IMR-90 (cell line): ENCODE data around the gene HEATR3. TPM values are rescaled to one million over a fixed set of nuclear protein-coding genes. Genes with fewer than 3 reads are reported as not detected.

Experiments
- ATAC-seq: fragments of 200-7000 bp; cut with Tn5 transposase; 2 replicates; pipeline ENCODE4 v1.9.1; 2020; ENCODE audit warnings: low read depth, mild to moderate bottlenecking, moderate library complexity
- BruUV-seq: library from RNA; stranded (reverse); fragments of 400-500 nt; replicated peaks from 2 replicates; lab custom pipeline; 2021; lab: Mats Ljungman, UMichigan
- CTCF ChIA-PET: fragments of 300-600 bp; formaldehyde crosslinking; extraction: SDS; loops from one replicate; lab custom pipeline; 2021; ENCODE audit warnings: antibody characterized with exemption; lab: Yijun Ruan, JAX
- POLR2A ChIA-PET: fragments of 300-600 bp; sonication (Branson Sonifier 250); formaldehyde crosslinking; loops from one replicate; lab custom pipeline; 2022; ENCODE audit warnings: antibody characterized with exemption; ENCODE audit not compliant: unreplicated experiment; lab: Charles Lee
- DNase-seq: peaks from one replicate; pipeline ENCODE4 v3.0.0; 2013
- H2AFZ ChIP-seq: replicated peaks from 2 replicates; pipeline ENCODE3; 2013; ENCODE audit warnings: low read length, mild to moderate bottlenecking; ENCODE audit not compliant: poor library complexity
- H2AK5ac ChIP-seq: 2 replicates; pipeline ENCODE4 v1.6.1; 2013; ENCODE audit warnings: low read depth, low read length, inconsistent platforms
- H2AK9ac ChIP-seq: replicated peaks from 2 replicates; pipeline ENCODE3; 2013; ENCODE audit warnings: mild to moderate bottlenecking, low read depth, low read length, moderate library complexity; ENCODE audit not compliant: poor library complexity
- H2BK120ac ChIP-seq: 2 replicates; pipeline ENCODE4 v1.6.1; 2013; ENCODE audit warnings: low read depth, low read length, inconsistent platforms
- H2BK15ac ChIP-seq: 3 replicates; pipeline ENCODE4 v1.6.1; 2013; ENCODE audit warnings: low read depth, low read length, inconsistent platforms
- H2BK20ac ChIP-seq: 2 replicates; pipeline ENCODE4 v1.6.1; 2013; ENCODE audit warnings: low read depth, mild to moderate bottlenecking, inconsistent platforms, low read length, moderate library complexity
- H2BK5ac ChIP-seq: 2 replicates; pipeline ENCODE4 v1.6.1; 2013; ENCODE audit warnings: mild to moderate bottlenecking, low read depth, low read length, inconsistent platforms; ENCODE audit not compliant: poor library complexity, severe bottlenecking
- H3K14ac ChIP-seq: replicated peaks from 2 replicates; pipeline ENCODE4 v1.6.1; 2013; ENCODE audit warnings: low read depth, low read length, inconsistent platforms
- H3K18ac ChIP-seq: 2 replicates; pipeline ENCODE4 v1.6.1; 2013; ENCODE audit warnings: low read depth, low read length, control low read depth
- H3K23ac ChIP-seq: 2 replicates; pipeline ENCODE4 v1.6.1; 2013; ENCODE audit warnings: low read depth, low read length, inconsistent platforms
- H3K27ac ChIP-seq: 2 replicates; pipeline ENCODE4 v1.5.1; 2013; ENCODE audit warnings: mild to moderate bottlenecking, control low read depth, low read length; ENCODE audit not compliant: insufficient read depth
- H3K27me3 ChIP-seq: 2 replicates; pipeline ENCODE4 v1.6.1; 2013; ENCODE audit warnings: low read length; ENCODE audit not compliant: control insufficient read depth, insufficient read depth
- H3K36me3 ChIP-seq: 2 replicates; pipeline ENCODE4 v1.6.1; 2013; ENCODE audit warnings: low read length, mixed read lengths; ENCODE audit not compliant: control insufficient read depth, insufficient read depth
- H3K4ac ChIP-seq: 2 replicates; pipeline ENCODE4 v1.6.1; 2013; ENCODE audit warnings: low read depth, low read length, inconsistent platforms
- H3K4me1 ChIP-seq: 2 replicates; pipeline ENCODE4 v1.6.1; 2013; ENCODE audit warnings: low read length, mixed read lengths; ENCODE audit not compliant: control insufficient read depth, insufficient read depth
- H3K4me2 ChIP-seq: 2 replicates; pipeline ENCODE4 v1.6.1; 2013; ENCODE audit warnings: low read depth, mild to moderate bottlenecking, control low read depth, low read length, moderate library complexity
- H3K4me3 ChIP-seq: 2 replicates; pipeline ENCODE4 v1.5.1; 2013; ENCODE audit warnings: low read depth, mild to moderate bottlenecking, control low read depth, low read length, moderate library complexity; ENCODE audit not compliant: insufficient read depth
- H3K56ac ChIP-seq: 2 replicates; pipeline ENCODE4 v1.6.1; 2013; ENCODE audit warnings: low read length, inconsistent platforms; ENCODE audit not compliant: insufficient read depth; ENCODE audit errors: extremely low read depth
- H3K79me1 ChIP-seq, 2 experiments: 2 replicates each; pipeline ENCODE4 v1.6.1; 2013; ENCODE audit warnings: low read length in 2 of 2, inconsistent platforms in 1 of 2, low read depth in 1 of 2
- H3K9ac ChIP-seq: 2 replicates; pipeline ENCODE4 v1.6.1; 2013; ENCODE audit warnings: low read depth, low read length, control low read depth
- H3K9me1 ChIP-seq: 2 replicates; pipeline ENCODE4 v1.6.1; 2013; ENCODE audit warnings: low read length, inconsistent platforms; ENCODE audit not compliant: insufficient read depth
- H3K9me3 ChIP-seq: 2 replicates; pipeline ENCODE4 v1.6.1; 2013; ENCODE audit warnings: low read length; ENCODE audit not compliant: control insufficient read depth, insufficient read depth
- H4K20me1 ChIP-seq: 2 replicates; pipeline ENCODE4 v1.6.1; 2013; ENCODE audit warnings: low read length, inconsistent platforms; ENCODE audit not compliant: insufficient read depth
- H4K5ac ChIP-seq: 2 replicates; pipeline ENCODE4 v1.6.1; 2013; ENCODE audit warnings: mild to moderate bottlenecking, low read depth, low read length, control low read depth
- H4K8ac ChIP-seq, 2 experiments: 2 replicates each; pipeline ENCODE4 v1.6.1; 2013; ENCODE audit warnings: low read depth in 2 of 2, low read length in 2 of 2, control low read depth in 1 of 2, inconsistent platforms in 1 of 2
- H4K91ac ChIP-seq: 2 replicates; pipeline ENCODE4 v1.6.1; 2013; ENCODE audit warnings: low read depth, low read length, inconsistent platforms; ENCODE audit not compliant: insufficient read depth
- BHLHE40 ChIP-seq: fragments of 150-350 bp; IDR thresholded peaks from 2 replicates; pipeline ENCODE4 v1.6.1; 2016; ENCODE audit warnings: mild to moderate bottlenecking, low read depth, low read length
- CEBPB ChIP-seq: IDR thresholded peaks from 2 replicates; pipeline ENCODE4 v1.6.1; 2012; ENCODE audit warnings: low read depth, low read length, improper control_type of control experiment
- CHD1 ChIP-seq: IDR thresholded peaks from 2 replicates; pipeline ENCODE4 v1.6.1; 2012; ENCODE audit warnings: low read depth, low read length, improper control_type of control experiment
- ELK1 ChIP-seq: fragments of 150-350 bp; IDR thresholded peaks from 2 replicates; pipeline ENCODE4 v1.6.1; 2016; ENCODE audit warnings: low read depth, mild to moderate bottlenecking, low read length, moderate library complexity, borderline replicate concordance
- FOS ChIP-seq: fragments of 150-350 bp; IDR thresholded peaks from 2 replicates; pipeline ENCODE4 v1.6.1; 2016; ENCODE audit warnings: low read depth, low read length
- MAFK ChIP-seq: IDR thresholded peaks from 2 replicates; pipeline ENCODE4 v1.6.1; 2012; ENCODE audit warnings: low read depth, low read length, improper control_type of control experiment
- MAZ ChIP-seq: IDR thresholded peaks from 2 replicates; pipeline ENCODE4 v1.6.1; 2012; ENCODE audit warnings: low read depth, mild to moderate bottlenecking, low read length, improper control_type of control experiment, moderate library complexity, borderline replicate concordance
- MXI1 ChIP-seq: IDR thresholded peaks from 2 replicates; pipeline ENCODE4 v1.6.1; 2012; ENCODE audit warnings: low read depth, mild to moderate bottlenecking, low read length, moderate library complexity, borderline replicate concordance
- NFE2L2 ChIP-seq: fragments of 150-350 bp; IDR thresholded peaks from 2 replicates; pipeline ENCODE4 v1.6.1; 2016; ENCODE audit warnings: low read depth, mild to moderate bottlenecking, low read length
- POLR2A ChIP-seq: IDR thresholded peaks from 2 replicates; pipeline ENCODE4 v1.6.1; 2012; ENCODE audit warnings: mild to moderate bottlenecking, low read depth, low read length
- RAD21 ChIP-seq: IDR thresholded peaks from 2 replicates; pipeline ENCODE4 v1.6.1; 2012; ENCODE audit warnings: low read length, improper control_type of control experiment
- RCOR1 ChIP-seq: IDR thresholded peaks from 2 replicates; pipeline ENCODE4 v1.6.1; 2012; ENCODE audit warnings: mild to moderate bottlenecking, low read length, improper control_type of control experiment; ENCODE audit not compliant: insufficient replicate concordance
- RFX5 ChIP-seq: IDR thresholded peaks from 2 replicates; pipeline ENCODE4 v1.8.0; 2012; ENCODE audit warnings: low read depth, mild to moderate bottlenecking, low read length, moderate library complexity
- SMC3 ChIP-seq: fragments of 150-350 bp; IDR thresholded peaks from 2 replicates; pipeline ENCODE4 v1.6.1; 2016; ENCODE audit warnings: low read depth, mild to moderate bottlenecking, antibody characterized with exemption, low read length, moderate library complexity
- USF2 ChIP-seq: fragments of 150-350 bp; IDR thresholded peaks from 2 replicates; pipeline ENCODE4 v1.6.1; 2017; ENCODE audit warnings: mild to moderate bottlenecking, antibody characterized with exemption, low read length, low read depth
- WGBS, 2 experiments: methylation state at CpG; one replicate each; pipeline versions ENCODE4 v1.1.5 to v1.1.7; 2013; ENCODE audit warnings: missing lambda C conversion rate in 2 of 2; ENCODE audit not compliant: insufficient read length in 1 of 2; ENCODE audit errors: extremely low coverage in 2 of 2; 5-methylcytosine and 5-hydroxymethylcytosine counted together
- dilution Hi-C: fragments of 300-500 bp; cut with HindIII; formaldehyde crosslinking; loops from one replicate; pipeline ENCODE4 v1.14.3; 2018; ENCODE audit warnings: low sequenced_read_pairs; ENCODE audit not compliant: unreplicated experiment
- in situ Hi-C: fragments of 300-500 bp; cut with MboI; formaldehyde crosslinking; loops from 3 replicates; pipeline ENCODE4 v1.14.3; 2019; ENCODE audit warnings: low sequenced_read_pairs, inconsistent platforms, mixed read lengths
- intact Hi-C: fragments of 100-400 bp; cut with micrococcal nuclease; formaldehyde crosslinking; loops from 2 replicates; pipeline ENCODE4 v1.10.0; 2022
- polyA plus RNA-seq, 3 experiments: library from polyadenylated mRNA; depleted of rRNA; stranded (reverse); fragments of >200 nt; gene quantifications; 2 replicates each; pipeline ENCODE4 v1.2.3, GENCODE V29; 2012; ENCODE audit warnings: low replicate concordance in 1 of 3
- total RNA-seq: library from RNA; depleted of rRNA; stranded (reverse); fragments of >200 nt; gene quantifications from 2 replicates; pipeline ENCODE4 v1.2.3, GENCODE V29; 2012
- TF ChIP-seq, protein P1 (sequence below): conservative IDR thresholded peaks from 2 replicates; pipeline ENCODE4 v1.5.1; 2012; ENCODE audit warnings: mild to moderate bottlenecking, low read depth, low read length, improper control_type of control experiment

HEATR3 gene
- total and polyA plus RNA-seq, 2 of the 4 experiments (the other 2 are of a cell fraction), result 9.4 to 21.1 TPM

DNA sequence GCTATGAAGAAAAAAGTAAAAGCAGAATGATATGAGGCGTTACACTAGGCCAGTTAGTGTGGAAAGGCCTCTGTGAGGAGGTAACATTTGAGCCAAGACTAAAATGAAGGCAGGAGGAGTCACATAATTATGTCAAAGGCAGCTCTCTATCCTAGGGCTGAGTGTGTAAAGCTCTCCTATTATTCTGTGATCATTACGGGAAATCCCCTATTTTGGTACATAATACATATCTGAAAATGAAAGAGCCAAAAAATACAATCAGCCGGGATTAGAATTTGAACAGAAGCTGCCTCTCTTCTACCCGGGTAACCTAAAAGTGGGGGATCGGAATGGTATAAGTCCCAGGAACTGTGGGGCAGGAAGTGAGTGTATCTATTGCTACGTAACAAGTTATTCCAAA lies 27.1 kb downstream of the HEATR3 start:
- Histone ChIP-seq H4K8ac (no peak overlapping the region), H2AK9ac (no peak overlapping the region), H3K9me1 (peaks cover 6% of the 10 kb centered on the region), H2BK15ac (no peak overlapping the region), H3K4me1 (no peaks in the 10 kb centered on the region), H3K4ac (no peak overlapping the region), H3K14ac (no peak overlapping the region), H2BK20ac (no peak overlapping the region), H3K4me3 (no peak overlapping the region), H4K5ac (no peak overlapping the region), H3K18ac (no peak overlapping the region), H3K56ac (no peak overlapping the region), H3K9me3 (no peaks in the 10 kb centered on the region), H3K27me3 (no peaks in the 10 kb centered on the region), H3K4me2 (no peak overlapping the region), H3K23ac (no peak overlapping the region), H2BK5ac (no peak overlapping the region), H2AK5ac (no peak overlapping the region), H3K36me3 (peaks cover 12% of the 10 kb centered on the region), H4K91ac (no peak overlapping the region), H2AFZ (no peak overlapping the region), H2BK120ac (no peak overlapping the region), H3K79me1 (peaks cover 4 to 9% of the 10 kb centered on the region in 2 experiments; a peak in 2 of 4 replicates), H3K27ac (no peak overlapping the region), H3K9ac (no peak overlapping the region), H4K20me1 (no peaks in the 10 kb centered on the region)
- TF ChIP-seq FOS (no peak), SMC3 (no peak), MAZ (no peak), RCOR1 (no peak), RFX5 (no peak), NFE2L2 (no peak), USF2 (no peak), ELK1 (no peak), CHD1 (no peak), RAD21 (no peak), POLR2A (no peak), MXI1 (no peak), BHLHE40 (no peak), CEBPB (no peak), MAFK (no peak)
- TF ChIP-seq, protein P1, sequence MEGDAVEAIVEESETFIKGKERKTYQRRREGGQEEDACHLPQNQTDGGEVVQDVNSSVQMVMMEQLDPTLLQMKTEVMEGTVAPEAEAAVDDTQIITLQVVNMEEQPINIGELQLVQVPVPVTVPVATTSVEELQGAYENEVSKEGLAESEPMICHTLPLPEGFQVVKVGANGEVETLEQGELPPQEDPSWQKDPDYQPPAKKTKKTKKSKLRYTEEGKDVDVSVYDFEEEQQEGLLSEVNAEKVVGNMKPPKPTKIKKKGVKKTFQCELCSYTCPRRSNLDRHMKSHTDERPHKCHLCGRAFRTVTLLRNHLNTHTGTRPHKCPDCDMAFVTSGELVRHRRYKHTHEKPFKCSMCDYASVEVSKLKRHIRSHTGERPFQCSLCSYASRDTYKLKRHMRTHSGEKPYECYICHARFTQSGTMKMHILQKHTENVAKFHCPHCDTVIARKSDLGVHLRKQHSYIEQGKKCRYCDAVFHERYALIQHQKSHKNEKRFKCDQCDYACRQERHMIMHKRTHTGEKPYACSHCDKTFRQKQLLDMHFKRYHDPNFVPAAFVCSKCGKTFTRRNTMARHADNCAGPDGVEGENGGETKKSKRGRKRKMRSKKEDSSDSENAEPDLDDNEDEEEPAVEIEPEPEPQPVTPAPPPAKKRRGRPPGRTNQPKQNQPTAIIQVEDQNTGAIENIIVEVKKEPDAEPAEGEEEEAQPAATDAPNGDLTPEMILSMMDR, result no peak
- intact Hi-C loops, result no loop called here
- CTCF ChIA-PET, result interaction anchor here (0.6 kb wide), 1 partner anchor 73 kb away, joined by 3 read pairs; no protein-coding TSS in a partner anchor
- ATAC-seq (no peak), DNase-seq (no peak)
- in situ Hi-C loops, result loop anchor here (25.0 kb wide), 1 partner anchor 269 kb away; the partner anchor contains the start of gene BRD7
- POLR2A ChIA-PET, result no interaction called here
- dilution Hi-C loops, result no loop called here
- no TSS peak for BruUV-seq
- no CpG with 5 or more reads among the region's 6 CpGs for WGBS, 2 experiments
